Neuronal stem cell (in vitro differentiated cells): ENCODE measurements around the gene FRMD4B.

Experiments used
- DNase-seq: peaks from one replicate; pipeline ENCODE4 v3.0.0-alpha.2; 2013; ENCODE audit warnings: low spot score
- H2AFZ ChIP-seq: one replicate; pipeline ENCODE4 v1.6.1; 2013; ENCODE audit warnings: mild to moderate bottlenecking, low read length, inconsistent platforms
- H2AK5ac ChIP-seq: 2 replicates; pipeline ENCODE4 v1.6.1; 2013; ENCODE audit warnings: low read depth, mild to moderate bottlenecking, inconsistent platforms, low read length, moderate library complexity, mixed read lengths
- H2BK120ac ChIP-seq: 2 replicates; pipeline ENCODE4 v1.6.1; 2013; ENCODE audit warnings: low read depth, mild to moderate bottlenecking, inconsistent platforms, low read length, moderate library complexity, mixed read lengths
- H2BK12ac ChIP-seq: one replicate; pipeline ENCODE4 v1.6.1; 2013; ENCODE audit warnings: low read length, inconsistent platforms
- H2BK15ac ChIP-seq: 2 replicates; pipeline ENCODE4 v1.6.1; 2013; ENCODE audit warnings: mild to moderate bottlenecking, low read length, inconsistent platforms, mixed read lengths
- H2BK5ac ChIP-seq: one replicate; pipeline ENCODE4 v1.6.1; 2013; ENCODE audit warnings: inconsistent platforms, mild to moderate bottlenecking, low read length, moderate library complexity
- H3K14ac ChIP-seq: one replicate; pipeline ENCODE4 v1.6.1; 2013; ENCODE audit warnings: low read length, inconsistent platforms
- H3K18ac ChIP-seq: 2 replicates; pipeline ENCODE4 v1.6.1; 2013; ENCODE audit warnings: low read length, inconsistent platforms
- H3K23ac ChIP-seq: 2 replicates; pipeline ENCODE4 v1.6.1; 2013; ENCODE audit warnings: low read depth, mild to moderate bottlenecking, mixed read lengths, low read length, inconsistent platforms; ENCODE audit not compliant: poor library complexity
- H3K27ac ChIP-seq: replicated peaks from 3 replicates; pipeline ENCODE4 v1.5.1; 2013; ENCODE audit warnings: low read length, inconsistent platforms
- H3K27me3 ChIP-seq, 3 experiments: 2 replicates each; pipeline ENCODE4 v1.6.1; 2013; ENCODE audit warnings: low read length in 3 of 3, mild to moderate bottlenecking in 2 of 3, inconsistent platforms in 1 of 3, low read depth in 1 of 3, mixed read lengths in 1 of 3, moderate library complexity in 1 of 3; ENCODE audit not compliant: control insufficient read depth in 3 of 3, insufficient read depth in 3 of 3
- H3K36me3 ChIP-seq, 2 donors: replicated peaks in 1 of 2; 2 replicates each; pipeline ENCODE4 v1.6.1; 2013; ENCODE audit warnings: low read length in 2 of 2; ENCODE audit not compliant: control insufficient read depth in 2 of 2, insufficient read depth in 2 of 2
- H3K4ac ChIP-seq: 2 replicates; pipeline ENCODE4 v1.6.1; 2013; ENCODE audit warnings: inconsistent platforms, mild to moderate bottlenecking, low read length, moderate library complexity
- H3K4me1 ChIP-seq, 2 donors: 1 replicate in 1 of 2; 2 replicates in 1 of 2; pipeline ENCODE4 v1.6.1; 2013; ENCODE audit warnings: low read length in 2 of 2, low read depth in 1 of 2; ENCODE audit not compliant: control insufficient read depth in 2 of 2, insufficient read depth in 1 of 2
- H3K4me2 ChIP-seq: one replicate; pipeline ENCODE4 v1.6.1; 2013; ENCODE audit warnings: mild to moderate bottlenecking, low read length, inconsistent platforms; ENCODE audit not compliant: insufficient read depth, poor library complexity, severe bottlenecking
- H3K4me3 ChIP-seq, 2 donors: 2 replicates each; pipeline ENCODE4 v1.5.1; 2013; ENCODE audit warnings: low read length in 2 of 2, mild to moderate bottlenecking in 2 of 2, inconsistent platforms in 1 of 2, moderate library complexity in 1 of 2
- H3K79me1 ChIP-seq: one replicate; pipeline ENCODE4 v1.6.1; 2013; ENCODE audit warnings: low read depth, mild to moderate bottlenecking, inconsistent platforms, low read length, moderate library complexity
- H3K9ac ChIP-seq: one replicate; pipeline ENCODE4 v1.6.1; 2013; ENCODE audit warnings: mild to moderate bottlenecking, low read depth, low read length, inconsistent platforms; ENCODE audit not compliant: poor library complexity
- H3K9me3 ChIP-seq, 2 donors: replicated peaks in 1 of 2; 2 replicates each; pipeline versions ENCODE3 to v1.6.1; 2013; ENCODE audit warnings: low read length in 2 of 2, mild to moderate bottlenecking in 2 of 2, inconsistent platforms in 1 of 2, low read depth in 1 of 2, mixed read lengths in 1 of 2, moderate library complexity in 1 of 2; ENCODE audit not compliant: control insufficient read depth in 2 of 2, insufficient read depth in 1 of 2
- H4K8ac ChIP-seq: one replicate; pipeline ENCODE4 v1.6.1; 2013; ENCODE audit warnings: low read depth, mild to moderate bottlenecking, inconsistent platforms, low read length, moderate library complexity
- H4K91ac ChIP-seq: one replicate; pipeline ENCODE4 v1.6.1; 2013; ENCODE audit warnings: low read length, low read depth, mild to moderate bottlenecking, inconsistent platforms; ENCODE audit not compliant: poor library complexity
- WGBS, 2 donors: extraction: QIAGEN DNeasy Blood & Tissue Kit; methylation state at CpG; one replicate each; pipeline ENCODE4 v1.1.7; 2013; ENCODE audit warnings: missing lambda C conversion rate in 2 of 2, mixed read lengths in 1 of 2; ENCODE audit not compliant: insufficient read length in 2 of 2, insufficient replicate concordance in 1 of 2; ENCODE audit errors: extremely low coverage in 2 of 2; 5-methylcytosine and 5-hydroxymethylcytosine counted together

Gene FRMD4B

GRCh38 chr3:69409831-69410230 lies 23.9 kb upstream of the FRMD4B start:
- Histone ChIP-seq H2AFZ (no peak overlapping the region), H4K91ac (no peak overlapping the region), H3K27ac (no peak overlapping the region), H3K18ac (no peak overlapping the region), H4K8ac (no peak overlapping the region), H3K23ac (no peak overlapping the region), H3K36me3 (peaks cover 0 to 3% of the 10 kb centered on the region in 2 donors), H2BK120ac (no peak overlapping the region), H2BK15ac (no peak overlapping the region), H2BK12ac (no peak overlapping the region), H3K4me2 (no peak overlapping the region), H3K4me1 (no peaks in the 10 kb centered on the region), H3K27me3 (no peaks in the 10 kb centered on the region), H3K79me1 (no peaks in the 10 kb centered on the region), H2AK5ac (no peak overlapping the region), H3K4ac (no peak overlapping the region), H3K9ac (no peak overlapping the region), H3K9me3 (peaks cover 0 to 4% of the 10 kb centered on the region in 2 donors), H2BK5ac (no peak overlapping the region), H3K4me3 (no peak overlapping the region), H3K14ac (no peak overlapping the region)
- no CpG with 5 or more reads among the region's 1 CpG for WGBS, 2 donors
- no peak for DNase-seq

GRCh38 chr3:69409011-69409410 lies 23.1 kb upstream of the FRMD4B start:
- Histone ChIP-seq H2BK5ac (no peak overlapping the region), H3K9me3 (peaks cover 0 to 6% of the 10 kb centered on the region in 2 donors), H3K27me3 (no peaks in the 10 kb centered on the region), H4K91ac (no peak overlapping the region), H2BK15ac (no peak overlapping the region), H3K4me1 (no peaks in the 10 kb centered on the region), H4K8ac (no peak overlapping the region), H3K4ac (no peak overlapping the region), H2BK120ac (no peak overlapping the region), H3K36me3 (peaks cover 0 to 6% of the 10 kb centered on the region in 2 donors), H3K14ac (no peak overlapping the region), H3K23ac (no peak overlapping the region), H3K9ac (no peak overlapping the region), H2BK12ac (no peak overlapping the region), H2AFZ (no peak overlapping the region), H3K18ac (no peak overlapping the region), H3K4me3 (no peak overlapping the region), H3K4me2 (no peak overlapping the region), H2AK5ac (no peak overlapping the region), H3K79me1 (no peaks in the 10 kb centered on the region), H3K27ac (no peak overlapping the region)
- DNase-seq = no peak
- WGBS, 2 donors = no CpG with 5 or more reads among the region's 4 CpGs

GRCh38 chr3:69408542-69408941 lies 22.7 kb upstream of the FRMD4B start:
- Histone ChIP-seq H3K79me1 (no peaks in the 10 kb centered on the region), H3K9me3 (peaks cover 0 to 6% of the 10 kb centered on the region in 2 donors), H2BK120ac (no peak overlapping the region), H3K27me3 (no peaks in the 10 kb centered on the region), H4K8ac (no peak overlapping the region), H3K36me3 (peaks cover 0 to 6% of the 10 kb centered on the region in 2 donors), H2BK12ac (no peak overlapping the region), H3K18ac (no peak overlapping the region), H2AFZ (no peak overlapping the region), H2BK15ac (no peak overlapping the region), H2AK5ac (no peak overlapping the region), H2BK5ac (no peak overlapping the region), H3K14ac (no peak overlapping the region), H3K4me2 (no peak overlapping the region), H3K27ac (no peak overlapping the region), H3K4me3 (no peak overlapping the region), H4K91ac (no peak overlapping the region), H3K4me1 (no peaks in the 10 kb centered on the region), H3K23ac (no peak overlapping the region), H3K4ac (no peak overlapping the region), H3K9ac (no peak overlapping the region)
- WGBS, 2 donors = no CpG with 5 or more reads among the region's 5 CpGs
- DNase-seq = no peak

GRCh38 chr3:69407908-69408307 lies 22.0 kb upstream of the FRMD4B start:
- Histone ChIP-seq H3K4me3 (no peak overlapping the region), H2BK12ac (no peak overlapping the region), H2AK5ac (no peak overlapping the region), H4K8ac (no peak overlapping the region), H2BK15ac (no peak overlapping the region), H3K9me3 (peaks cover 0 to 6% of the 10 kb centered on the region in 2 donors), H3K36me3 (peaks cover 0 to 6% of the 10 kb centered on the region in 2 donors), H3K27me3 (no peaks in the 10 kb centered on the region), H3K14ac (no peak overlapping the region), H3K18ac (no peak overlapping the region), H3K4me1 (no peaks in the 10 kb centered on the region), H2BK120ac (no peak overlapping the region), H2AFZ (no peak overlapping the region), H3K79me1 (no peaks in the 10 kb centered on the region), H3K27ac (no peak overlapping the region), H2BK5ac (no peak overlapping the region), H3K4ac (no peak overlapping the region), H3K4me2 (no peak overlapping the region), H3K23ac (no peak overlapping the region), H3K9ac (no peak overlapping the region), H4K91ac (no peak overlapping the region)
- no CpG with 5 or more reads among the region's 7 CpGs for WGBS, 2 donors
- no peak for DNase-seq
